CD1c-positive myeloid dendritic cell (primary cell): ENCODE measurements around the gene CD53.
"Not testable (repeated sequence)": the region's sequence is repeated elsewhere in the genome, so short reads cannot be mapped to it uniquely, and the experiment has no call there.

ENCODE experiments used
- DNase-seq: peaks from one replicate; pipeline ENCODE4 v3.0.0-alpha.2; 2016; ENCODE audit errors: extremely low spot score

Gene CD53, protein sequence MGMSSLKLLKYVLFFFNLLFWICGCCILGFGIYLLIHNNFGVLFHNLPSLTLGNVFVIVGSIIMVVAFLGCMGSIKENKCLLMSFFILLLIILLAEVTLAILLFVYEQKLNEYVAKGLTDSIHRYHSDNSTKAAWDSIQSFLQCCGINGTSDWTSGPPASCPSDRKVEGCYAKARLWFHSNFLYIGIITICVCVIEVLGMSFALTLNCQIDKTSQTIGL

DNA sequence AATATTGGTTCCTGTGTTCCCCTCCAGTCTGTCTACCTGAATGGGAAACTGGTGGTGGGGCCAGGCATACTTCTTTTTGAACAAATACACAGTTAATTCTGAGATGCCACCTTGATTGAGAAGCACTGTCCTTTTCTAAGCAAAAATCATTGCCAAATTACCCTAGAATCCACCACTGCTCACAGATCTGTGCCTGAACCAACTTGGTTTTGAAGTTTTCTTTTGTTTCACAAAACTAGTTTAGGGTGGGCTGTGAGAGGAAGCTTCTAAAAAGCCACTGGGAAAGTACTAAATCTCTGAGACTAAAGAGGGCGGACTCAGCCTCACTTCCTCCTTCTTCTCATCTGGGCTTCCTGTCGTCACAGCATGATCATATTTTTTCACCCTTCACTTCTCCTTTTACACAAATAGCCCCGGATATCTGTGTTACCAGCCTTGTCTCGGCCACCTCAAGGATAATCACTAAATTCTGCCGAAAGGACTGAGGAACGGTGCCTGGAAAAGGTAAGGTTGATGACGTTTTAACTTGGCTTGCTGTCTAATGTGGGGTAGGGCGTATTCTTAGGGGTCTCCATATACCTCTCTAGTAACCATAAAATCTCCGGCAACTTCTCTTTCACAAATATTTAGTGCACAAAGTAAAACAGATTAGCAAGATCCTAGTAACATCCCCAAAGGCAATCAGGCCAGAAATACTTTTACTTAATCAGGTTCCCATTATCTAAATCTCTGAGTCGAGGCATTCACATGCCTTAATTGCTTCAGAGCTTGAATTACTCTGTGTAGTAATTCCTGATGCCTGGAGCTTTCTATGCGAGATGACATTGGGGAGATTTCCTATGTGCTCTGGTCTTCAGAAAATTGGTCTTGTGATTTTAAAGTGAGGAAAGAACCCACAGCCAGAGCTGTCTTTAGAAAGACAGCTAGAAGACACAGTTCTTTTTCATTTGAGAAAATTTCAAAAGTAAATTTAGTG, at the start of gene CD53:
TSS of gene CD53 (plus strand) at position 404 of the 976 bp plus-strand sequence. CDS start 18,261 bp downstream, outside the sequence.
- peak; percentile 92 for DNase-seq

DNA sequence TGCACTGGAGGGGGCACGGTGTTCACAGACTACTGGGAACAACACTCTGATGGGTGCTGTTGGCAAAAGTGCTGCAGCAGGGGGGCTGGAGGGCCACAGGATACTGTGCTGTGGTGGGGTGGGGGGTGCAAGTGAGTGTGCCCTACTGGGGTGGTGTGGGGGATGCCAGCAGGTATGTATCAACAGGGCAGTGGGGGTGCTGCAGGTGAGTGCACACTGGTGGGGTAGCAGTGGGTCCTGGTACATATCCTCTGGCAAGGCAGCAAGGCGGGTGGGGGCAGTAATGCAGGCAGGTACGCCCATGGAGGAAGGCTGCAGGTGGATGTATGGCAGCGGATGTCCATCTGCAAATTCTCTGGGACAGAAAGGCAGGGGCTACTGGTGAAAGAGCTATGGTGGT, 48.8 kb upstream of the CD53 start:
- no peak for DNase-seq

DNA sequence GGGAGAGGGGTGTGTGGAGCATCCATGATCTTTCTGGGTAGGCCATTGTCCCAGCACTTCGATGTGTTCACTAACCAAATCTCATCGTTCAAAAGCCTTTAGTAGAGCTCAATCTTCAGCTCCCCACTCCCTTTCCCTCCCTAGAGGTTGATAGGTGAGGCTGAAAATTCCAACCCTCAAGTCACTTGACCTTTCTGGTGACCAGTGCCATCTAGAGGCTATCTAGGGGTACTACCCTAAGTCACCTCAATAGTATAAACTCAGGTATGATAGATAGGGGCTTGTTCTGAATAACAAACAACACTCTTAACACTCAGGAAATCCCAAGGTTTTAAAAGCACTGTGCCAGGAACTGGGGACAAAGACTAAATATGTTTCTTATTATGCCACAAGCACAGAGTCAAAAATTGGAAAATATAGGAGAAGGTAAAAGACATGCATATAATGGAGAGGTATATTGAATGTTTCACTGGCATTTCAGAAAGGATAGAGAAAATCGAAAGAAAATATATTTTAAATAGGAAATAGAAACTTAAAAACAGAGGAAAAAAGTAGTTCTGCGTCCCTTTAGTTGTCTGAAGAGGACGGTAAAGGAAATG, 42.9 kb upstream of the CD53 start:
- peak; percentile 53 for DNase-seq

DNA sequence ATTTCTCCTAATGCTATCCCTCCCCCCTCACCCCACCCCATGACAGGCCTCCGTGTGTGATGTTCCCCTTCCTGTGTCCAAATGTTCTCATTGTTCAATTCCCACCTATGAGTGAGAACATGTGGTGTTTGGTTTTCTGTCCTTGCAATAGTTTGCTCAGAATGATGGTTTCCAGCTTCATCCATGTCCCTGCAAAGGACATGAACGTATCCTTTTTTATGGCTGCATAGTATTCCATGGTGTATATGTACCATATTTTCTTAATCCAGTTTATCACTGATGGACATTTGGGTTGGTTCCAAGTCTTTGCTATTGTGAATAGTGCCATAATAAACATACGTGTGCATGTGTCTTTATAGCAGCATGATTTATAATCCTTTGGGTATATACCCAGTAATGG, 39.2 kb upstream of the CD53 start:
- DNase-seq = not testable (repeated sequence)

DNA sequence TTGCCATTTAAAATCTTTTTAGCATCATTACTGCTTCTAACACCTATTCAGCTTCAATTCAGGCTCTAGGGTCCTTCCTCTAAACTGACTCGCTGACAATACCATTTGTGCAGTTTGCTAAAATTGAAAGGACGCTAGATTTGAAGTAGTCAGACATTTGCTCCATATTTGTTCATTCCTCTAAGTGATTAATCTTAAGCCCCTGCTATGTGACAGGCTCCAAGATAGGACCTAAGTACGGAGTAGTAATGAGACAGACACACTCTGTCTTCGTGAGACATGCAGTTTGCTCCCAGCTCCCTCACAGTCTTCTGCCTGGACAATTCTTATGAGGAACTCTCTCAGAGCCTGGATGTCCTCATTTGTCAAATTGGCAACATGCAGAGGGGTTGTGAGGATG, 26.1 kb upstream of the CD53 start:
- no peak for DNase-seq

DNA sequence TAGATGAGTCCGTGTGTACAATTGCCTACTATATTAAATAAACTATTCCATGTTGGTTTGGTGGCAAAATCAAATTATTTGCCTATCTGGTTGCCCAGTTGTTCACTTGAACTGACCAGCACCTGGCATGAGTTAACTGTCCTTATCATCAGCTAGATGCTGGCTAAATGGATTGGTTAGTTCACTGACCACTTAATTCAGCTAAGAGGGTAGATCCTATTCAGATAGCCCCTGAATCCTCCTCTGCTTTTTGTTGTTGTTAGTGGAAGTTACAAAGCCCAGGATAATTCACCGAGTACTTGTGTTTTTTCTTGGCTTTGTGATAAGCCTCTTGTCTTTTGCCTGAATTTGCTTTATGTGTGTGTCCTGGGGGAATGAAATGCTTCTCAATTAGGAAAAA, 22.8 kb upstream of the CD53 start:
- DNase-seq = no peak

DNA sequence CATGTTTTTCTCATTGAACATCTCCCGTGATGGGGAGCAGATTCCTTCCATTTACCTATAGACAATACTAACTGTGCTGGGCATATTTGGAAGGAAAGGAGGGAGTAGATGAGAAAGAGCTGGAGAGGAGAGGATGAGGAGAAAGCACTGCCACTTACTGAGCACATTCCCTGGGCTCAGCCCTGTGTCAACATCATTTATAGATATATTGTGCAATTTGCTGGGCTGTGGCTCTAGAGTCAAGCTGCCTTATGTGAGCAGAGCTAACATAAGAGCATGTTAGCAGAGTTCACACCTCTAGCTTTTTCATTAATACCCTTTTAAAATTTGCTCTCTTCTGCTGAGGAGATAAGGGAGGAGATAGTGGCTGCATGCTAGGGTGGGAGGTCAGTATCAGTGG, 22.3 kb upstream of the CD53 start:
- DNase-seq = no peak

DNA sequence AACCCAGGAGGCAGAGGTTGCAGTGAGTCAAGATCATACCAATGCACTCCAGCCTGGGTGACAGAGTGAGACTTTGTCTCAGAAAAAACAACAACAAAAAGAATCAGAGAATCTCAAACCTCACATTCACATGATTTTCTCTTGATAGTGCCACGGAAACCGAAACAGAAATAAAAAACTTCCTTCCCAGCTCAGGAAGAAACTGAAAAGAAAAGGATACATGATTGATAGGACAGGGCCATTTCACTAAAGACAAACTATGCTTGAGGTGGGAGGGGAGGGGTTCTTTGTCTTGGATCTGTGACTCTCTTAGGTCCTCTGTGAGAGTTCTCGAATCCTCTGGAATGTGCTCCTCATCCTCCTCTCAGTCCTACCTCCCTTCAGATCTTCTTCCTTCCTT, 19.8 kb upstream of the CD53 start:
- no peak for DNase-seq

DNA sequence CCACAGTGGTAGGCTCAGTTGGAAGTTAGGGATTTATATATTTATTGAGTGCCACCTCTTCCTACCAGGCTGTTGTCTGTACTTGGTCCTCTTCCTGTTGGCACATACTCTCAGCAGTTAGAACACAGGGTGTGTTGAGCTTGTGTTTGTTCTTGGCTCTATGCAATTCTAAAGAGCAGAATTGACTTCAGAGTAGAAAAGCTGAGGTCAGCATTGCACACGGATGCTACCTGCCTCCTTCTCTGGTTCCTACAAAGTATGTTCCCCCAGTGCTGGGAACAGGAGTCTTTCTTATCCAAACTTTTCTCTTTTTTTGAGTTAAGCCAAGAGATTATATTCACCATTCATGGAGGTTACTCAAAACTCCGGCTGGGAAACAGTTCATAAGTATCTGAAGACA, 16.5 kb upstream of the CD53 start:
- no peak for DNase-seq

DNA sequence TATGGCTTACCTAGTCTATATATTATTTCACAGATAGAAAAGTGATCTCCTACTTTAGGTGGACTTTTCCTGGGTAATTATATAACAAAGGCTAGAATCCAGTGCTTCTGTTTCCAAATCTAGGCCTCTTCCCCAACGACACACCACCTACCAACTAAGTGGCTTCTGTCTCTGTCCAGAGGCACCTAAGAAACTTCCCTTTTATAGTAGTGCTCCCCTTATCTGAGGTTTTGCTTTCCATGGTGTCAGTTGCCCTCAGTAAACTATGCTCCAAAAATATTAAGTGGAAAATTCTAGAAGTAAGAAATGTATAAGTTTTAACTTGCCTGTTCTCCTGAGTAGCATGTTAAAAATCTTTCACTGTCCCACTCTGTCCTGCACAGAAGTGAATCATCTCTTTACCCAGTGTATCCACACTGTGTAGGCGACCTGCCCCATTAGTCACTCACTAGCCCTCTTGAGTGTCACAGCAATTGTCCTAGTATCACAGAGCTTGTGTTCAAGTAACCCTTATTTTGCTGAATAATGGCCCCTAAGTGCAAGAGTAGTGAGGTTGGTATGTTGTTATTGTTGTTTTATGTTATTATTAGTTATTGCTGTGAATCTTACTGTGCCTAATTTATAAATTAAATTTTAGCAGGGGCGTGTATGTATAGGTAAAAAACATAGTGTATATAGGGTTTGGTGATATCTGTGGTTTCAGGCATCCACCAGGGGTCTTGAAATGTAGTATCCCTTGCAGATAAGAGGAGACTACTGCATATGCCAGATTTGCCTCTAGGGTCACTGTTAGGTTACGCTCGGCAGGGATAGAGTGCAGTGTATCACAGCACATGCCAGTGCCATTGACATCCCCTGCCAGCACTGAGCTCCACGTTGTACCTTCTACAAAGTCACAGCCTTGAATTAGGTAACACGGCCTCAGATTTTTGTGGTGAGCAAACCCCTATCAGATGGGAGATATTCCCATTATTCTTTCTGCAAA, 14.7 kb upstream of the CD53 start:
- peak; percentile 74 for DNase-seq

DNA sequence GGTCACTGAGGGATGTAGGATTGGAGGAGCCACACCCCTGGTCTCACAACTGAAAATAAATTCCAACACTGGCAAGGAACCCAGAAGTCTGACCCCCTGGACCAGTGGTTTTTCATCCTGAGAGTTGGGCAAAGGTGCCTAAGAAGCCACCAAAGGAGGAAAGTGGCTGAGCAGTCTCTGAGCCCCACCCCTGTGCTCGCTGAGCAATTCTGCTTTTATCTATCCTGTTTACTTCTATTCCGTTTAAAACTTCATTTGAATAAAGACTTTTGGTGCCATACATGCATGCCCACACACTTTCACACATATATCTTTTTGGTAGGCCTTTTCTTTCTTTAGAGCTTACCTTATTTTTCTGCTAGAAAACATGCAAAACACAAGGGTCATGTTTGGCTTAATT, 13.9 kb upstream of the CD53 start:
- DNase-seq = no peak

DNA sequence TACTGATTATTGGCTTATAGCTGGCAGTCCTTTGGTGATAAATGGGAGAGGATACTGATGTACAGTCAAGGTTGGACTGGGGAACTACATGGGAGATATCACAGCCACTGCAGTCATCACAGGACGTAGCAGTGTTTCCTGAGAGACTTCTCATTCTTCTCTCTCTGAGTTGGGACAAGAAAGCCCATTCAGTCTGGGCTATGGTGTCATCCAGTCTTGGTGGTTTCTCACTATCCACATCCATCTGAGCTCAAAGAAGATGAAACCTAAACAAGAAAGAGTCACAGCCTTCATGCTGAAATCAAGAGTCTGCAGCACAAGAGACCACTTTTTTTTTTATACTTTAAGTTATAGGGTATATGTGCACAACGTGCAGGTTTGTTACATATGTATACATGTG, 12.8 kb upstream of the CD53 start:
- no peak for DNase-seq

DNA sequence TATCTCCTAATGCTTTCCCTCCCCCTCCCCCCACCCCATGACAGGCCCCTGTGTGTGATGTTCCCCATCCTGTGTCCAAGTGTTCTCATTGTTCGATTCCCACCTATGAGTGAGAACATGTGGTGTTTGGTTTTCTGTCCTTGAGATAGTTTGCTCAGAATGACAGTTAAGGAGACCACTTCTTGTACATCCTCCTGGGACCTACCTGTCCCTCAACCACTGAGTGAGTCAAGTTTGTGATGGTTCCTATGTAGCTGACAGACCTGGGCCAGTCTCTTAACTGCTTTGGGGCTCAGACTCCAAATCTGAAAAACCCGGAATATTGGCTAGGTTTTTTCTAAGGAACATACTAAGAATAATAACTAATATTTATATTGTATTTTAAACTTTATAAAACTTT, 12.3 kb upstream of the CD53 start:
- DNase-seq = not testable (repeated sequence)

DNA sequence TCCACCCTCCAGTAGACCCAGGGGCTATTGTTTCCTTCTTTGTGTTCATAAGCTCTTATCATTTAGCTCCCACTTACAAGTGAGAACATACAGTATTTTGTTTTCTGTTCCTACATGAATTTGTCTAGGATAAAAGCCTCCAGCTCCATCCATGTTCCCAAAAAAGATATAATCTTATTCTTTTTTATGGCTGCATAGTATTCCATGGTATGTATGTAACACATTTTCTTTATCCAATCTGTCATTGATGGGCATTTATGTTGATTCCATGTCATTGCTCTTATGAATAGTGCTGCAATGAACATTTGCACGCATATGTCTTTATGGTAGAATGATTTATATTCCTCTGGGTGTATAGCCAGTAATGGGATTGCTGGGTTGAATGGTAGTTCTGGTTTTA, 11.0 kb upstream of the CD53 start:
- not testable (repeated sequence) for DNase-seq

DNA sequence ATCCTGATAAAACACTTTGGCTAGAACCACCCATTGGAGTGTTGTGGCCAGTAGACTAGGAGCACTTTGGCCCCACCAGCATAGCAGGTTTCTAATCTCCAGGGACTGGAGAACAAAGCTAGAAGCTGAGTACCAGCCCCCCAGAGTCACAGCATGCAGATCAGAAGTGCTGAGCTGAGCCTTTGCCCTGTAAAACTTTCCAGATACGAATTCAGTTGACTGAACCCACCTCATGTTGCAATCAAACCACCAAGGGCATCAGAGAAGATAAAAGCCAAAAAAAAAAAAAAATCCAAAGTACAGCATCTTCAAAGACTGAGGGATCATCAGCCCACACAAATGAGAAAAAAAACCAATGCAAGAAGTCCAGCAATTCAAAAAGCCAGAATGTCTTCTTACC, 8.7 kb upstream of the CD53 start:
- DNase-seq = no peak

DNA sequence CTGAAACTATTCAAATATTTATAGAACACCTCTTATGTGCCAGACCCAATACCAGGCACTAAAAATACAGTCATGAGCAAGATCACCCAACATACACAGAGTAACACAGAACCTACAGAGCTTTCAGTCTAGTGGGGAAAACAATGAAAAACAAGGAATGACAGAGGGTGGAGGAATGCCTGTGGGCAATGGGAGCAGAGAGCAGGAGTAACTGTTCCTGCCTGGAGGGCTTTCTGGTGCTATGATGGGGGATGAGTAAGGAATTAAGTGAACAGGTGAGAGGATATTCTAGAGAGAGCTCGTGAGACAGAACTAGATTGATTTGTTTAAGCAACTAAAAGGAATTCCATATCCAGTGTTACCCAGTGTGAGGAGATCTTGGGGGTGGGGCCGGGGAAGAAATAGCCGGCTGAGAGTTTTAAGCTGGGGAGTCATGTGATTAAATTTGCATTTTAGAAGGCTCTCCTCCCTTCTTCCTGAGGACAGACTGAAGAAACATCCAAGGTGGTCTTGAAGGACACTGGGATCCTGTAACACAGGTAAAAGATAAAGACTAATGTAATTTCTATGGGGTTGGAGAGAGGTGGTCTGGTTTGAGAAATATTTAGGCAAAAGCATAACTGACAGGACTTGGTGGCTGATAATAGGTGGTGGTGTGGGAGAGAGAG, 2.1 kb upstream of the CD53 start:
- no peak for DNase-seq

DNA sequence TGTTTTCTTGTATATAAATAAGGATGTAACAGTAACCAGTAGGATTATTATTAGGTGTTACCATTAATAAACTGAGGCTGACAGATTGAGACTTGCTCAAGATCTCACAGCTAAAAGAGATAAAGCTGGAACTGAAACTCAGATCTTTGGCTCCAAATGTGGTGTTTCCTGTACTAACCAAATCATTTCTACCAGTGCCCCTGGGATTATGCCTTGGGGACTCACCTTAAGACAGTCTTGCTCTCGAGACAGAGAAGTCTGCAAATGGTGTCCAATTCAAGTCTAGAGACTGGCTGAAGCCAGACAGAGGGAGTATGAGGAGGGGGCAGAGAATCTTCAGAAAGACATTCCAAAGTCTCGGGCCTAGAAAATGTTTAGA, 593 bp upstream of the CD53 start:
- peak; percentile 57 for DNase-seq

DNA sequence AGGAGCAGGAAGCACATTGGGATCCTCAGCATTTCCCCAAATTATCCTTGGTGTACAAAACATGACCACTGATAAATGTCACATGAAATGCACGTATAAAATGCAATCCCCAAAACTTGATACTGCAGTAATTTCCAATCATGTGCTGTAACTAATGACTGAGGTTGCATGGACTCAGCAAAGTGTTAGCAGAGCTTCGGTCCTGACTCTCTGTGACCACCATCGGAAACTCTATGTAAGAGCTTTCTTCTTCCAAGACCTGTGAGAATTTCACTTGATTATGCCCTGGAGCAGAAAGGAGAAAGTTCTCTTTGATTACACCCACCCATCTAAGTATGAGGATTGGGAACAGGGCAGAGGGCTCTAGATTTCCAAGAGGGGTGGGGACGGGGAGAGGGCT, 908 bp downstream of the CD53 start:
- DNase-seq = peak; percentile 22

DNA sequence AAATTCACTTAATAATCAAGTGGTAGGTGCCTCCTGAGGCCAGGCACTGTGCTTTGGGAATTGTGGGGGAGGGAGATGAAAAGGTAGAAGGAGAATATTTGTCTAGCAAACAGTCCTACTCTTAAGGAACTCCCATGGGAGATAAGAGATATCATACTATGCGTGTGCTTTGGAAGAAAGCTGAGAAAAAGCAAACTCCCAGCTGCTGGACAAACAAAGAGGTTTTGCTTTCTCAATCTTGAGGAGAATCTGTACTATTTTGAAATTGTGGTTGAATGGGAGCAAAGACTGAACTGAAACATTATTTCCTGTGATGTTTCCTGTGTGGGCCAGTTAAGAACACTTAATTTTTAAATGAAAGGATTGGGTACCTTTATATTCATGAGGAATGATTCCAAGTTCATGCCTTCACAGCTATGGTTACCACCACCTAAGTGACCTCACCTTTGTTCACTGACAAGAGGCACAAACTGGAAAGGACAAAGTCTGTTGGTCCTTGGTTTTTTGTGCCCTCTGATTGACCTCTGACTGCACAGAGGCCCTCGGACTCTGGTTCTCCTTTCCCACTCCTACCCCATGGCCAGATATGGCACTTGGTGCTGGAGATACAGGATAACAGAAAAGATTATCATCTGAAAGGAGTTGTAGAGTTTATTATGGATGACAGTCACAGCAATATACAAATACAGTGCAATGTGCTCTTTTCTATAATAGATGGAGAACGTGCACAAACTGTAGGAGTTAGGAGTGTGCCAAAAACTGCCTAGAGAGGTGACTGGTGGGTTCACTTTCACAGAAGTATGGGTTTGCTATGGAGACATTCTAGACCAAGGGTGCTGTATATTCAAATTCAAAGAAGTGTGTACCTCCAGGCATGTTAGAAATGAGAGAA, 1.6 kb downstream of the CD53 start:
- peak; percentile 72 for DNase-seq

DNA sequence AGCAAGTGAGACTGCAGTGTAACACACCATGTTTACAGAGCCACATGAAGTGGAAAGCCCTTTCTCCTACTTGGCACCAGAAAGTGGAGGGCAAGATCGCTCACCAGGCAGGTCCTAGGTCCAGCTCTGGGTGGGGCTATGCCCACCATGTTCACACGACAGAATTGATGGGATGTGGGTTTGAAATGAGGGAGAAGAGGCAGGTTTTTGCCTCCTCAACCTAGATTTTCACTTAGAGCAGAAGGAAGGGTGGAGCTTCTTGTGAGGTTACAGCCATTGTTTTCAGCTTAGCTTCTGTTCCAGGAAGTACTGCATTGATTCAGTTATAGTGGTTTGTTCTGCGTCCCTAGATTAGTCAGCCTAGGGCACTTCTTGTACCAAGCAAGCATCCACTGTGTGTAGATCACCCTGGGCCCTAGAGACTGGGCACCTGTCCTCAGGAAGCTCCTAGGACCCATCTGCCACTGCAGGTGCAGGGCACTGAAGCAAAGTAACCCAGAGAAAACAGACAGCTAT, 2.3 kb downstream of the CD53 start:
- DNase-seq = peak; percentile 76
